AG04449 (cell line): ENCODE data around the gene EHD2.

Experiments used
- CTCF ChIA-PET: fragments of 350-600 bp; formaldehyde crosslinking; extraction: SDS; loops from one replicate; lab custom pipeline; 2021; ENCODE audit warnings: antibody characterized with exemption; lab: Yijun Ruan, JAX
- POLR2A ChIA-PET: fragments of 400-600, 350-600 bp; formaldehyde crosslinking; extraction: SDS; loops from one replicate; lab custom pipeline; 2020; ENCODE audit warnings: antibody characterized with exemption, inconsistent platforms; lab: Yijun Ruan, JAX
- DNase-seq: peaks from one replicate; pipeline ENCODE4 v3.0.0-alpha.2; 2010; ENCODE audit warnings: low read depth, low spot score
- H3K4me3 ChIP-seq: 2 replicates; pipeline ENCODE4 v1.5.1; 2011; ENCODE audit warnings: low read depth, mild to moderate bottlenecking, control low read depth, low read length
- CTCF ChIP-seq: IDR thresholded peaks from one replicate; pipeline ENCODE4 v1.5.1; 2011; ENCODE audit warnings: mild to moderate bottlenecking, moderate library complexity, low read length, control low read depth, inconsistent platforms; ENCODE audit not compliant: insufficient read depth; ENCODE audit errors: missing control alignments

EHD2 gene

GRCh38 chr19:47778049-47778953 is 65.1 kb downstream of the EHD2 start, which contains the start of gene SELENOW:
Gene SELENOW (plus strand): TSS chr19:47778703. CDS start chr19:47778786, 83 bp downstream.
- H3K4me3 ChIP-seq: peak within 1 kb of the TSS; percentile 96
- POLR2A ChIA-PET: interaction anchor here (0.6 to 1.0 kb wide), 3 partner anchors 13 to 337 kb away, joined by 3 to 4 read pairs (median 3); no protein-coding TSS in a partner anchor
- no peak for TF ChIP-seq CTCF
- CTCF ChIA-PET: interaction anchor here (0.9 to 9.6 kb wide), 3 partner anchors 11 to 12 kb away, joined by 3 to 63 read pairs (median 12); no protein-coding TSS in a partner anchor
- no peak for DNase-seq

- POLR2A ChIA-PET: no interaction called here
- DNase-seq: no peak
These were observed 65.7 kb downstream of the EHD2 start for GRCh38 chr19:47778954-47779351.

GRCh38 chr19:47779524-47780214 is 66.4 kb downstream of the EHD2 start:
- no peak for TF ChIP-seq CTCF
- POLR2A ChIA-PET: interaction anchor here (0.9 to 1.1 kb wide), 2 partner anchors 10 to 14 kb away, joined by 3 to 4 read pairs; no protein-coding TSS in a partner anchor
- DNase-seq: no peak
- H3K4me3 ChIP-seq: peak overlapping the region; percentile 96
- CTCF ChIA-PET: interaction anchor here (0.9 to 9.6 kb wide), 5 partner anchors 11 to 72 kb away, joined by 3 to 63 read pairs (median 10); no protein-coding TSS in a partner anchor

More at GRCh38 chr19:47778954-47779351, 65.7 kb downstream of the EHD2 start:
- no peak for TF ChIP-seq CTCF
- H3K4me3 ChIP-seq: peak overlapping the region; percentile 96
- CTCF ChIA-PET: interaction anchor here (0.9 to 9.6 kb wide), 3 partner anchors 11 to 71 kb away, joined by 3 to 63 read pairs (median 4); no protein-coding TSS in a partner anchor

GRCh38 chr19:47780215-47780551 is 67.0 kb downstream of the EHD2 start:
- TF ChIP-seq CTCF: no peak

GRCh38 chr19:47781590-47782262 is 68.5 kb downstream of the EHD2 start:
- TF ChIP-seq CTCF: no peak
- no peak overlapping the region for H3K4me3 ChIP-seq
- POLR2A ChIA-PET: no interaction called here
- CTCF ChIA-PET: interaction anchor here (0.6 to 9.6 kb wide), 9 partner anchors 9 to 82 kb away, joined by 3 to 63 read pairs (median 6); no protein-coding TSS in a partner anchor
- DNase-seq: no peak

More at GRCh38 chr19:47780215-47780551, 67.0 kb downstream of the EHD2 start:
- DNase-seq: no peak
- ChIA-PET POLR2A (interaction anchor here (0.9 to 1.1 kb wide), 2 partner anchors 9 to 14 kb away, joined by 3 to 4 read pairs; no protein-coding TSS in a partner anchor), CTCF (interaction anchor here (0.9 to 9.6 kb wide), 5 partner anchors 10 to 73 kb away, joined by 3 to 63 read pairs (median 10); no protein-coding TSS in a partner anchor)
- peak overlapping the region; percentile 96 for H3K4me3 ChIP-seq
